HepG2 (cell line): ENCODE results near the gene AGRN. TPM values are rescaled to one million over a fixed set of nuclear protein-coding genes. Genes with fewer than 3 reads are reported as not detected.

Experiments used
- ATAC-seq: fragments of 200-7000 bp; cut with Tn5 transposase; 3 replicates; pipeline ENCODE4 v1.9.1; 2020; ENCODE audit warnings: mild to moderate bottlenecking, moderate library complexity
- BruUV-seq: library from RNA; stranded (reverse); fragments of 400-500 nt; replicated peaks from 2 replicates; lab custom pipeline; 2021; lab: Mats Ljungman, UMichigan
- CTCF ChIA-PET: fragments of 300-600 bp; formaldehyde crosslinking; extraction: SDS; loops from one replicate; lab custom pipeline; 2021; ENCODE audit warnings: low total read pairs, inconsistent platforms, low intra/inter-chr PET ratio; lab: Yijun Ruan, JAX
- POLR2A ChIA-PET: fragments of 350-600 bp; sonication (Branson Sonifier 250); formaldehyde crosslinking; loops from one replicate; lab custom pipeline; 2020; ENCODE audit warnings: antibody characterized with exemption, inconsistent platforms; lab: Yijun Ruan, JAX
- DNase-seq: peaks from one replicate; pipeline ENCODE4 v3.0.0-alpha.2; 2015; ENCODE audit warnings: low spot score
- FAIRE-seq: peaks from 3 replicates; lab custom pipeline; 2011; peaks lifted over from hg19 to GRCh38; lab: Jason Lieb, UNC
- H2AFZ ChIP-seq: one replicate; pipeline ENCODE4 v1.6.1; 2011; ENCODE audit warnings: low read length, inconsistent platforms
- H3K27ac ChIP-seq: fragments of 300-600 bp; 3 replicates; pipeline ENCODE4 v1.8.0; 2011; ENCODE audit warnings: mixed run types, mild to moderate bottlenecking, mixed read lengths, low read length, inconsistent platforms; ENCODE audit not compliant: insufficient read depth; ENCODE audit errors: extremely low read length
- H3K27me3 ChIP-seq, 2 experiments: fragments of 200-600 bp in 1 of 2; 2 replicates in 1 of 2; 3 replicates in 1 of 2; pipeline versions ENCODE4 v1.6.0 to v1.8.0; 2011; ENCODE audit warnings: low read length in 2 of 2, mild to moderate bottlenecking in 2 of 2, moderate library complexity in 2 of 2, inconsistent platforms in 1 of 2; ENCODE audit not compliant: insufficient read depth in 2 of 2, control insufficient read depth in 1 of 2
- H3K36me3 ChIP-seq, 2 experiments: fragments of 200-600 bp in 1 of 2; replicated peaks in 1 of 2; 2 replicates in 1 of 2; 3 replicates in 1 of 2; pipeline versions ENCODE4 v1.5.1 to v1.8.0; 2011; ENCODE audit warnings: low read length in 2 of 2, inconsistent platforms in 1 of 2; ENCODE audit not compliant: insufficient read depth in 2 of 2, control insufficient read depth in 1 of 2
- H3K4me1 ChIP-seq: 2 replicates; pipeline ENCODE4 v1.5.1; 2012; ENCODE audit warnings: low read length, inconsistent platforms; ENCODE audit not compliant: insufficient read depth
- H3K4me2 ChIP-seq: 2 replicates; pipeline ENCODE4 v1.6.0; 2011; ENCODE audit warnings: low read depth, low read length, inconsistent platforms
- H3K4me3 ChIP-seq, 3 experiments: fragments of 200-600 bp in 1 of 3; sonication (generic), shearing (Covaris generic) in 1 of 3; replicated peaks in 1 of 3; 2 replicates each; pipeline ENCODE4 v1.5.1; 2011 to 2016; ENCODE audit warnings: low read length in 3 of 3, inconsistent platforms in 2 of 3, low read depth in 2 of 3, mild to moderate bottlenecking in 2 of 3, control low read depth in 1 of 3, mixed read lengths in 1 of 3; ENCODE audit not compliant: insufficient read depth in 1 of 3
- H3K79me2 ChIP-seq: one replicate; pipeline ENCODE4 v1.6.1; 2011; ENCODE audit warnings: low read length, inconsistent platforms; ENCODE audit not compliant: insufficient read depth
- H3K9ac ChIP-seq: 2 replicates; pipeline ENCODE4 v1.6.0; 2011; ENCODE audit warnings: mild to moderate bottlenecking, low read depth, low read length, inconsistent platforms; ENCODE audit not compliant: insufficient read depth
- H3K9me3 ChIP-seq: 2 replicates; pipeline ENCODE4 v1.5.1; 2012; ENCODE audit warnings: mild to moderate bottlenecking, low read length
- H4K20me1 ChIP-seq: 2 replicates; pipeline ENCODE4 v1.6.0; 2011; ENCODE audit warnings: inconsistent platforms, mild to moderate bottlenecking, low read length, moderate library complexity; ENCODE audit not compliant: insufficient read depth
- MTF2 ChIP-seq: sonication (generic); formaldehyde crosslinking; IDR thresholded peaks from 2 replicates; pipeline ENCODE4 v1.5.0; 2020; ENCODE audit warnings: missing genetic modification reagents, borderline replicate concordance
- WGBS: methylation state at CpG from one replicate; pipeline ENCODE4 v1.1.6; 2017; ENCODE audit warnings: low lambda C conversion rate; 5-methylcytosine and 5-hydroxymethylcytosine counted together
- in situ Hi-C: cut with HindIII; loops from 2 replicates; pipeline ENCODE4 v1.10.0; 2017; ENCODE audit warnings: low pct_unique_long_range_greater_than_20kb; ENCODE audit not compliant: extremely low pct_ligation_motif_present
- intact Hi-C: fragments of 100-400 bp; cut with micrococcal nuclease; formaldehyde crosslinking; loops from one replicate; pipeline ENCODE4 v1.10.0; 2022; ENCODE audit not compliant: unreplicated experiment
- polyA plus RNA-seq, 8 experiments: library from polyadenylated mRNA; depleted of rRNA in 3 of 8; stranded (reverse) in 7 of 8; unstranded in 1 of 8; fragments of >200 nt; fragmentation: Illumina TruSeq in 4 of 8; extraction: Trizol in 4 of 8; gene quantifications; 2 replicates each; pipeline versions ENCODE4 v1.2.1 to v1.2.3, GENCODE V29; 2011 to 2016; ENCODE audit warnings: low read depth in 4 of 8, missing spikeins in 1 of 8, mixed read lengths in 1 of 8; ENCODE audit not compliant: insufficient read depth in 1 of 8
- total RNA-seq, 5 experiments: library from RNA; depleted of rRNA; stranded (reverse); fragments of >200 nt; fragmentation: Illumina TruSeq; extraction: Trizol; gene quantifications; 2 replicates each; pipeline ENCODE4 v1.2.3, GENCODE V29; 2016; ENCODE audit warnings: low read depth in 1 of 5
- TF ChIP-seq, protein P1 (sequence below): sonication (generic); formaldehyde crosslinking; IDR thresholded peaks from 2 replicates; pipeline ENCODE4 v1.4.0; 2020; ENCODE audit warnings: mild to moderate bottlenecking, missing genetic modification reagents

The AGRN gene
- total and polyA plus RNA-seq, 2 of the 13 experiments (the other 11 are each of a cell fraction or from before 2014, with no cell fraction given) = 29.8 to 65.2 TPM

DNA sequence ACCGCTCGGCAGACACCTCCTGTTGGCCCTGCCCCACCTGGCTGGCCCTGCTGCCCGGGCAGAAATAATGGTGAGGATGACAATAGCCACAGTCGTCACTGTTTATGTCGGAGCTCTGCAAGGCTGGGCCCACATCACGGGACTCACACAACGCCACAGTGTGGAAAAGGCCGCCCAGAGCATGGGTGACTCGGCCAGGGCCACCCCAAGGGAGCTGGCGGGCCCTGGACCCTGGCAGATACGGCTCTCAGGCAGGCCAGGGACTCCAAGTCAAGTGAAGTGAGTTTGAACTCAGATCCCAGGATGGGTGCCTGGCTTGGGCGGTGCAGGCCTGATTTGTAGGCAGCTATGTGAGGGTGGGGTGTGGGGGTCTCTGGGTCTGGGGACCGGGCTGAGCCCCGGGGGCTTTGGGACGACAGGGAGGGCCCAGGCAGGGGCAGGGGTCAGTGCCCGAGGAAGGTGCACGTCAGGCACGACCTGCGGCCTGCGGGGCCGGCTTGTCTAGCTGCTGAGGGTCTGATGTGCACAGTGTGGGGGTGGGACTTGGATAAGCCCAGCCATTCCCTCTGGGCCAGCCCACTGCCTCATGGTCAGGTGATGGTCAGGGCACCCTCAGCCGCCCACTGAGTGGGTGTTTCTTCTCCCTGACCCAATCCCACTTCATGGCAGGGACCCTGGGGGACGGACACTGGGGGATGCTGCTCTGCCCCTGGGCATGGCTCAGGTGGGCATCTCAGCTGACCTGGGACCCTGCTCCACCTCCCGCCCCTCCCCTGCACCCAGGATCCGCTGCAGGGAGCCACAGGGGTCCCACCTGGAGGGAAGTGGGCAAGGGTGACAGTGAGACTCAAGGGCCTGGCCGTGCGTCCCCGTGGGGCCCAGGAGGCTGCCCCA lies 53.2 kb downstream of the AGRN start:
- 26% methylated on average over 4 of the region's 28 CpGs for WGBS
- H3K4me1 ChIP-seq = peaks cover 37% of the 10 kb centered on the region

More for the DNA sequence above, 53.2 kb downstream of the AGRN start:
- POLR2A ChIA-PET = interaction anchor here (1.3 kb wide), 1 partner anchor 9 kb away, joined by 5 read pairs; no protein-coding TSS in a partner anchor
- H3K27me3 ChIP-seq = peaks cover 34 to 63% of the 10 kb centered on the region in 2 experiments
- H2AFZ ChIP-seq = no peak overlapping the region
- H4K20me1 ChIP-seq = no peaks in the 10 kb centered on the region
- peak overlapping the region; percentile 20; the same call in 1 of the 2 replicates for H3K4me2 ChIP-seq
- H3K4me3 ChIP-seq = peak overlapping the region in 1 of 3 experiments; percentile 25; a peak in 1 of 6 replicates
- H3K36me3 ChIP-seq = no peaks in the 10 kb centered on the region
- no TSS peak for BruUV-seq
- in situ Hi-C loops = no loop called here
- no peaks in the 10 kb centered on the region for H3K9me3 ChIP-seq
- intact Hi-C loops = no loop called here
- CTCF ChIA-PET = no interaction called here
- DNase-seq (no peak), FAIRE-seq (no peak), ATAC-seq (no peak)
- no peaks in the 10 kb centered on the region for H3K79me2 ChIP-seq
- no peak overlapping the region for H3K9ac ChIP-seq
- H3K27ac ChIP-seq = no peak overlapping the region
- TF ChIP-seq, protein P1, sequence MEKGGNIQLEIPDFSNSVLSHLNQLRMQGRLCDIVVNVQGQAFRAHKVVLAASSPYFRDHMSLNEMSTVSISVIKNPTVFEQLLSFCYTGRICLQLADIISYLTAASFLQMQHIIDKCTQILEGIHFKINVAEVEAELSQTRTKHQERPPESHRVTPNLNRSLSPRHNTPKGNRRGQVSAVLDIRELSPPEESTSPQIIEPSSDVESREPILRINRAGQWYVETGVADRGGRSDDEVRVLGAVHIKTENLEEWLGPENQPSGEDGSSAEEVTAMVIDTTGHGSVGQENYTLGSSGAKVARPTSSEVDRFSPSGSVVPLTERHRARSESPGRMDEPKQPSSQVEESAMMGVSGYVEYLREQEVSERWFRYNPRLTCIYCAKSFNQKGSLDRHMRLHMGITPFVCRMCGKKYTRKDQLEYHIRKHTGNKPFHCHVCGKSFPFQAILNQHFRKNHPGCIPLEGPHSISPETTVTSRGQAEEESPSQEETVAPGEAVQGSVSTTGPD (CRISPR knock-in tag) = no peak
- TF ChIP-seq MTF2 (CRISPR knock-in tag) = 0 out of 2 replicates have a peak, but pooled peaks have one; percentile 31
